Measurements from ENCODE around the gene ZIC2. TPM values are rescaled to one million over a fixed set of nuclear protein-coding genes. Genes with fewer than 3 reads are reported as not detected.

The ZIC2 gene
- total RNA-seq, 1 experiment from 2014 or later, result 426 TPM

DNA sequence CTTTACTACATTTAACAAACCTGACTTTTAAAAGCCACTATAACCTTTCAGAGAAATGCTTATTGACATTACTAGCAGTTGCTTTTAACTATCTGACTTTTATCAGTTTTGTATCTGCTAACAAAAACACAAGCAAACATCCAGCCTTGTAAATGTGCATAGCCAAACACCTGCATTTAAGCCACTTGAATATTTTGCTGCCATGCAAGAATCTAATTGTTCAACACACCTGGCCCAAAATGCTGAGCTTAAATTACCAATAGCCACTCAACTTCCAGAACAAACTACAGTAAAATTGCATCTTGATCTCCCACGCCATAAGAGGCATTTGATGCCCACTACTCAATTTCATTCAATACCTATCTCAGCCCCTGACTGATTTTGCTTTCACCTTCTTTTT lies 19.3 kb upstream of the ZIC2 start:
- Mint-ChIP-seq H3K27ac (no peak overlapping the region; a peak in 1 of 7 replicates), H3K4me1 (peaks cover 71 to 76% of the 10 kb centered on the region in 2 experiments), H3K9me3 (no peaks in the 10 kb centered on the region), H3K36me3 (ENCODE audit: insufficient read depth in 1 of 3, low read depth in 3 of 3) (peaks cover 27 to 38% (median 32%) of the 10 kb centered on the region in 3 experiments), H3K4me3 (no peak overlapping the region), H3K27me3 (ENCODE audit: low read depth) (peaks cover 55% of the 10 kb centered on the region)
- H3K23me2 ChIP-seq (ENCODE audit: insufficient read length, low read depth, low read length, poor library complexity, severe bottlenecking), result peaks cover 24% of the 10 kb centered on the region
- H4K8ac ChIP-seq (replicated peaks; ENCODE audit: insufficient read length, low read depth, low read length), result no peak overlapping the region
- H3K4me2 ChIP-seq (ENCODE audit: insufficient read depth, insufficient read length, low read length), result no peak overlapping the region
- no peak overlapping the region for H3K23ac ChIP-seq (ENCODE audit: insufficient read length, low read depth, low read length)
- no peak overlapping the region for H3K14ac ChIP-seq (ENCODE audit: insufficient read depth, low read length)
- H3K79me2 ChIP-seq (ENCODE audit: insufficient read depth, low read length), result no peaks in the 10 kb centered on the region; the same call in 1 of the 2 replicates
- H3K18ac ChIP-seq (ENCODE audit: insufficient read length, low read depth, low read length), result no peak overlapping the region
- no peak overlapping the region for H4K91ac ChIP-seq (ENCODE audit: insufficient read length, low read depth, low read length)
- TF ChIP-seq, protein P1, sequence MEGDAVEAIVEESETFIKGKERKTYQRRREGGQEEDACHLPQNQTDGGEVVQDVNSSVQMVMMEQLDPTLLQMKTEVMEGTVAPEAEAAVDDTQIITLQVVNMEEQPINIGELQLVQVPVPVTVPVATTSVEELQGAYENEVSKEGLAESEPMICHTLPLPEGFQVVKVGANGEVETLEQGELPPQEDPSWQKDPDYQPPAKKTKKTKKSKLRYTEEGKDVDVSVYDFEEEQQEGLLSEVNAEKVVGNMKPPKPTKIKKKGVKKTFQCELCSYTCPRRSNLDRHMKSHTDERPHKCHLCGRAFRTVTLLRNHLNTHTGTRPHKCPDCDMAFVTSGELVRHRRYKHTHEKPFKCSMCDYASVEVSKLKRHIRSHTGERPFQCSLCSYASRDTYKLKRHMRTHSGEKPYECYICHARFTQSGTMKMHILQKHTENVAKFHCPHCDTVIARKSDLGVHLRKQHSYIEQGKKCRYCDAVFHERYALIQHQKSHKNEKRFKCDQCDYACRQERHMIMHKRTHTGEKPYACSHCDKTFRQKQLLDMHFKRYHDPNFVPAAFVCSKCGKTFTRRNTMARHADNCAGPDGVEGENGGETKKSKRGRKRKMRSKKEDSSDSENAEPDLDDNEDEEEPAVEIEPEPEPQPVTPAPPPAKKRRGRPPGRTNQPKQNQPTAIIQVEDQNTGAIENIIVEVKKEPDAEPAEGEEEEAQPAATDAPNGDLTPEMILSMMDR (conservative IDR thresholded peaks at IDR 0.05), result no peak
- DNase-seq, result no peak
- H3K27ac ChIP-seq (ENCODE audit: insufficient read length, low read depth, low read length), result no peak overlapping the region
- H3K27me3 ChIP-seq (ENCODE audit: insufficient read depth, low read length), result peaks cover 20% of the 10 kb centered on the region; the same call in 1 of the 2 replicates
- no peak overlapping the region for H3K56ac ChIP-seq (ENCODE audit: insufficient read length, low read depth, low read length)
- no CpG with 5 or more reads among the region's 1 CpG for WGBS (ENCODE audit: extremely low coverage, insufficient read length, low lambda C conversion rate)
- no peak overlapping the region for H2BK15ac ChIP-seq (ENCODE audit: low read depth, low read length)
- no peak overlapping the region for H2BK5ac ChIP-seq (ENCODE audit: insufficient read length, low read length)
- H4K5ac ChIP-seq (ENCODE audit: insufficient read length, low read depth, low read length), result no peak overlapping the region
- no peaks in the 10 kb centered on the region for H3K4me1 ChIP-seq (ENCODE audit: insufficient read depth, low read length)
- H2AK5ac ChIP-seq (ENCODE audit: insufficient read length, low read length), result no peak overlapping the region
- H2BK20ac ChIP-seq (ENCODE audit: low read depth, low read length, poor library complexity, severe bottlenecking), result no peak overlapping the region
- no peaks in the 10 kb centered on the region for H4K20me1 ChIP-seq (ENCODE audit: control insufficient read depth, insufficient read depth, insufficient read length)
- H3T11ph ChIP-seq (ENCODE audit: low read length), result no peak overlapping the region
- no peaks in the 10 kb centered on the region for H3K9me3 ChIP-seq (ENCODE audit: control insufficient read depth, low read depth, low read length)
- no peak overlapping the region for H2BK12ac ChIP-seq (ENCODE audit: insufficient read length, low read depth, low read length)
- no peak overlapping the region for H2AFZ ChIP-seq (ENCODE audit: low read length)
- no peak overlapping the region for H2BK120ac ChIP-seq (ENCODE audit: low read depth, low read length, poor library complexity, severe bottlenecking)
- H3K79me1 ChIP-seq (ENCODE audit: insufficient read depth, low read depth, low read length, poor library complexity, severe bottlenecking), result no peaks in the 10 kb centered on the region
- no peak overlapping the region for H3K9ac ChIP-seq (ENCODE audit: extremely low read depth, insufficient read length, low read length)
- H3K4ac ChIP-seq (ENCODE audit: low read depth, low read length), result no peak overlapping the region

Measured in H9 (cell line).